Liver (tissue), 9 donors: ENCODE measurements around the gene RASD2. TPM values are rescaled to one million over a fixed set of nuclear protein-coding genes. Genes with fewer than 3 reads are reported as not detected.
A peak's percentile ranks its signal among the peaks of the same experiment; 100 is the strongest.

Experiments
- DNase-seq: peaks from one replicate; pipeline ENCODE4 v3.0.0-alpha.2; 2017; ENCODE audit warnings: low spot score
- H3K27ac ChIP-seq, 2 donors: one replicate each; pipeline ENCODE4 v1.7.0; 2013; ENCODE audit warnings: inconsistent platforms in 2 of 2, low read length in 2 of 2, control low read depth in 1 of 2, low read depth in 1 of 2, mild to moderate bottlenecking in 1 of 2
- H3K27me3 ChIP-seq, 4 donors: one replicate each; pipeline versions ENCODE4 v1.6.1 to v1.7.0; 2013; ENCODE audit warnings: low read length in 3 of 4, inconsistent platforms in 1 of 4, mild to moderate bottlenecking in 1 of 4, moderate library complexity in 1 of 4; ENCODE audit not compliant: control insufficient read depth in 4 of 4, insufficient read depth in 4 of 4
- H3K36me3 ChIP-seq, 4 donors: one replicate each; pipeline versions ENCODE4 v1.6.1 to v1.7.0; 2013; ENCODE audit warnings: low read length in 3 of 4, mild to moderate bottlenecking in 3 of 4, low read depth in 1 of 4, moderate library complexity in 1 of 4; ENCODE audit not compliant: control insufficient read depth in 4 of 4, insufficient read depth in 3 of 4
- H3K4me1 ChIP-seq, 4 donors: one replicate each; pipeline versions ENCODE4 v1.6.1 to v1.7.0; 2013; ENCODE audit warnings: low read length in 3 of 4, mild to moderate bottlenecking in 3 of 4, moderate library complexity in 1 of 4; ENCODE audit not compliant: control insufficient read depth in 4 of 4, insufficient read depth in 4 of 4
- H3K4me3 ChIP-seq, 3 donors: one replicate each; pipeline versions ENCODE4 v1.6.1 to v1.7.0; 2013; ENCODE audit warnings: low read length in 3 of 3, control low read depth in 1 of 3, low read depth in 1 of 3, mild to moderate bottlenecking in 1 of 3
- H3K9ac ChIP-seq, 2 donors: one replicate each; pipeline ENCODE4 v1.7.0; 2013; ENCODE audit warnings: low read length in 2 of 2, mild to moderate bottlenecking in 2 of 2, moderate library complexity in 2 of 2, control low read depth in 1 of 2, low read depth in 1 of 2
- H3K9me3 ChIP-seq, 4 donors: one replicate each; pipeline versions ENCODE4 v1.6.1 to v1.7.0; 2013; ENCODE audit warnings: low read length in 3 of 4; ENCODE audit not compliant: control insufficient read depth in 4 of 4
- EGR1 ChIP-seq, 2 donors: IDR thresholded peaks; 2 replicates each; pipeline ENCODE4 v1.6.1; 2016 to 2018; ENCODE audit warnings: antibody characterized with exemption in 2 of 2, low read depth in 2 of 2
- FOXA1 ChIP-seq: IDR thresholded peaks from 2 replicates; pipeline ENCODE4 v1.6.1; 2016; ENCODE audit warnings: antibody characterized with exemption
- FOXA2 ChIP-seq: IDR thresholded peaks from 2 replicates; pipeline ENCODE4 v1.6.1; 2016; ENCODE audit warnings: antibody characterized with exemption
- HNF4A ChIP-seq, 2 donors: conservative IDR thresholded peaks; 2 replicates each; pipeline ENCODE4 v1.6.1; 2016; ENCODE audit warnings: antibody characterized with exemption in 2 of 2, mild to moderate bottlenecking in 2 of 2
- HNF4G ChIP-seq: IDR thresholded peaks from 2 replicates; pipeline ENCODE4 v1.6.1; 2016; ENCODE audit warnings: antibody characterized with exemption
- JUND ChIP-seq, 2 donors: IDR thresholded peaks; 2 replicates each; pipeline ENCODE4 v1.6.1; 2016; ENCODE audit warnings: antibody characterized with exemption in 2 of 2
- NR2F2 ChIP-seq: IDR thresholded peaks from 2 replicates; pipeline ENCODE4 v1.6.1; 2016; ENCODE audit warnings: antibody characterized with exemption
- RAD21 ChIP-seq, 2 donors: IDR thresholded peaks; 2 replicates each; pipeline ENCODE4 v1.6.1; 2016; ENCODE audit warnings: antibody characterized with exemption in 2 of 2, mild to moderate bottlenecking in 2 of 2
- RXRA ChIP-seq, 2 donors: IDR thresholded peaks; 2 replicates each; pipeline ENCODE4 v1.6.1; 2017 to 2018; ENCODE audit warnings: antibody characterized with exemption in 2 of 2, mild to moderate bottlenecking in 1 of 2
- TAF1 ChIP-seq: conservative IDR thresholded peaks from 2 replicates; pipeline ENCODE4 v1.6.1; 2016; ENCODE audit warnings: antibody characterized with exemption, mild to moderate bottlenecking
- WGBS: extraction: QIAGEN DNeasy Blood & Tissue Kit; methylation state at CpG from one replicate; pipeline ENCODE4 v1.1.7; 2013; 5-methylcytosine and 5-hydroxymethylcytosine counted together
- polyA plus RNA-seq, 2 donors: library from polyadenylated mRNA; stranded (reverse) in 1 of 2; unstranded in 1 of 2; fragments of 200-250 nt in 1 of 2; fragments of >200 nt in 1 of 2; fragmentation: Nextera tagmentation in 1 of 2; extraction: Ambion mirVana in 1 of 2; gene quantifications; one replicate each; pipeline versions ENCODE4 v1.2.1 to v1.2.3, GENCODE V29; 2013 to 2015
- total RNA-seq, 2 donors: library from RNA; depleted of rRNA; stranded (reverse); fragments of >200 nt; gene quantifications; one replicate each; pipeline ENCODE4 v1.2.3, GENCODE V29; 2014
- TF ChIP-seq, protein P1 (sequence below): IDR thresholded peaks from 2 replicates; pipeline ENCODE4 v1.6.1; 2016; ENCODE audit warnings: antibody characterized with exemption
- TF ChIP-seq, protein P2 (sequence below): IDR thresholded peaks from 2 replicates; pipeline ENCODE4 v1.6.1; 2016; ENCODE audit warnings: antibody characterized with exemption
- TF ChIP-seq, protein P3 (sequence below): IDR thresholded peaks from 2 replicates; pipeline ENCODE4 v1.6.1; 2016; ENCODE audit warnings: antibody characterized with exemption
- TF ChIP-seq, protein P4 (sequence below): IDR thresholded peaks from 2 replicates; pipeline ENCODE4 v1.6.1; 2016; ENCODE audit warnings: antibody characterized with exemption, mild to moderate bottlenecking
- donor health status: healthy.
- donor health status: healthy.
- donor health status: healthy.
- donor health status: healthy.
- donor health status: healthy.

The RASD2 gene
- total and polyA plus RNA-seq, 4 donors, result under 0.01 to 0.05 TPM; not detected in 2

DNA sequence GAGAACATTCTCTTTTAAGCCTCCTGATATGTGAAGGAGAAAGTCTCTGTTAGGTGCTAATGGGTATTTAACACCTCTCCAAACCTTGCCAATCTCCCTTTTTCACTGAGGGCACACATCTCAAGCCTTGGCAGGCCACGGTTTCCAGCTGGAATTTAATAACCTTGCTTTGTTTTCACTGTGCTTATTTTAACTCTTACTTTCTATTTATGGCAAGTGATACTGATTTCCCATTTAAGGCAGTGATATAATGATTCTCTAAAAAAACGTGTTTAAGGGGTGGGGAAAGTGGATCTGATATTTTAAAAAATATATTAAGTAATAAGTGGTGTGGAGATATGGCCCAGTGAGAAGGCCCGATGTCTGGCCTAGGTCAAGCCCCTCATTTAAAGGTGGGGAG is 1.1 kb upstream of the RASD2 start:
- Histone ChIP-seq H3K27me3 (peaks cover 0 to 2% (median 0%) of the 10 kb centered on the region in 4 donors), H3K9me3 (no peaks in the 10 kb centered on the region), H3K9ac (no peak overlapping the region), H3K4me3 (peak overlapping the region in 1 of 3 donors; percentile 52), H3K36me3 (no peaks in the 10 kb centered on the region), H3K4me1 (peaks cover 11 to 22% (median 18%) of the 10 kb centered on the region in 4 donors), H3K27ac (no peak overlapping the region)
- WGBS, result 30% methylated on average over 3 of the region's 3 CpGs
- TF ChIP-seq HNF4G, result no peak
- TF ChIP-seq, protein P1, sequence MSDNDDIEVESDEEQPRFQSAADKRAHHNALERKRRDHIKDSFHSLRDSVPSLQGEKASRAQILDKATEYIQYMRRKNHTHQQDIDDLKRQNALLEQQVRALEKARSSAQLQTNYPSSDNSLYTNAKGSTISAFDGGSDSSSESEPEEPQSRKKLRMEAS, result no peak
- DNase-seq, result no peak

DNA sequence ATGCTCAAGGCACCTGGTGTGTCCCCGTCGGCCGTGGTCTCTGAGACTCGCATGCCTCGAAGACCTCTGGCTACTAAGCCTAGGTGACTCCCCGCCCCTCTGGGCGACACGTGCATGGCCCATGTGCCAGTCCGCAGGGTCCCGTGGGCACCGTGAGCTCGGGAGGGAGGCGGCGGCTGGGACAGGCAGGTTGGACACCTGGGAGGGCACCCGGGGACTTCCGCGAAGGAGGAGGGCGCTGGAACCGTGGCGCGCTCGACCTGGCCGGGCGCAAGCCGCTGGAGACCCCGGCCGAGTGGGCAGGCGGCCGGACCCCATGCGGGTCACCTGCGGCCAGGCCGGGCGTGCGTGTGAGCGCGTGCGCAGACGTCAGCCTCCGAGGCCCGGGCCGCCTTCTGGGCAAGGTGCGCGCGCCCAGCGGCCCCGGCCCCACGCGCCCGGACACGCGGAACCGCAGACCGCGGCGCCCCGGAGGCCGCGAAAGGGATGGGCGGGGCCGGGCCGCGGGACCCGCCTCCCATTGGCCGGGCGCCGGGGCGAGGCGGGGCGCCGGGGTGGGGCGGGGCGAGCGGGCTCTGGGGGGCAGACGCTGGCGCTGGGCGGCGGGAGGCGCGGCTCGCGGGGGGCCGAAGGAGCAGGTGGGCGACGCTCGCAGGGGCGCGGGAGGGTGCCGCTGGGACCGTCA is 579 bp upstream of the RASD2 start:
- peak overlapping the region; percentile 5 to 58 (median 52) for H3K4me3 ChIP-seq
- no peak overlapping the region for H3K27ac ChIP-seq
- WGBS, result 3% methylated on average over 89 of the region's 89 CpGs
- H3K4me1 ChIP-seq, result peaks cover 11 to 22% (median 18%) of the 10 kb centered on the region in 4 donors
- H3K9me3 ChIP-seq, result no peaks in the 10 kb centered on the region
- peak; percentile 69 for DNase-seq
- H3K9ac ChIP-seq, result no peak overlapping the region
- H3K27me3 ChIP-seq, result peaks cover 0 to 2% (median 0%) of the 10 kb centered on the region in 4 donors
- TF ChIP-seq HNF4A (conservative IDR thresholded peaks at IDR 0.05) (no peak), EGR1 (IDR thresholded peaks at IDR 0.05; ENCODE audit: low read depth in 2 of 2) (no peak), TAF1 (no peak), HNF4G (no peak), JUND (IDR thresholded peaks at IDR 0.05) (no peak), RXRA (IDR thresholded peaks at IDR 0.05) (no peak), NR2F2 (no peak), FOXA1 (no peak), FOXA2 (no peak), RAD21 (IDR thresholded peaks at IDR 0.05) (no peak)
- TF ChIP-seq, protein P2, sequence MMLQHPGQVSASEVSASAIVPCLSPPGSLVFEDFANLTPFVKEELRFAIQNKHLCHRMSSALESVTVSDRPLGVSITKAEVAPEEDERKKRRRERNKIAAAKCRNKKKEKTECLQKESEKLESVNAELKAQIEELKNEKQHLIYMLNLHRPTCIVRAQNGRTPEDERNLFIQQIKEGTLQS, result no peak
- TF ChIP-seq, protein P3, sequence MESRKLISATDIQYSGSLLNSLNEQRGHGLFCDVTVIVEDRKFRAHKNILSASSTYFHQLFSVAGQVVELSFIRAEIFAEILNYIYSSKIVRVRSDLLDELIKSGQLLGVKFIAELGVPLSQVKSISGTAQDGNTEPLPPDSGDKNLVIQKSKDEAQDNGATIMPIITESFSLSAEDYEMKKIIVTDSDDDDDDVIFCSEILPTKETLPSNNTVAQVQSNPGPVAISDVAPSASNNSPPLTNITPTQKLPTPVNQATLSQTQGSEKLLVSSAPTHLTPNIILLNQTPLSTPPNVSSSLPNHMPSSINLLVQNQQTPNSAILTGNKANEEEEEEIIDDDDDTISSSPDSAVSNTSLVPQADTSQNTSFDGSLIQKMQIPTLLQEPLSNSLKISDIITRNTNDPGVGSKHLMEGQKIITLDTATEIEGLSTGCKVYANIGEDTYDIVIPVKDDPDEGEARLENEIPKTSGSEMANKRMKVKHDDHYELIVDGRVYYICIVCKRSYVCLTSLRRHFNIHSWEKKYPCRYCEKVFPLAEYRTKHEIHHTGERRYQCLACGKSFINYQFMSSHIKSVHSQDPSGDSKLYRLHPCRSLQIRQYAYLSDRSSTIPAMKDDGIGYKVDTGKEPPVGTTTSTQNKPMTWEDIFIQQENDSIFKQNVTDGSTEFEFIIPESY, result no peak
- TF ChIP-seq, protein P1, result no peak
- TF ChIP-seq, protein P4, sequence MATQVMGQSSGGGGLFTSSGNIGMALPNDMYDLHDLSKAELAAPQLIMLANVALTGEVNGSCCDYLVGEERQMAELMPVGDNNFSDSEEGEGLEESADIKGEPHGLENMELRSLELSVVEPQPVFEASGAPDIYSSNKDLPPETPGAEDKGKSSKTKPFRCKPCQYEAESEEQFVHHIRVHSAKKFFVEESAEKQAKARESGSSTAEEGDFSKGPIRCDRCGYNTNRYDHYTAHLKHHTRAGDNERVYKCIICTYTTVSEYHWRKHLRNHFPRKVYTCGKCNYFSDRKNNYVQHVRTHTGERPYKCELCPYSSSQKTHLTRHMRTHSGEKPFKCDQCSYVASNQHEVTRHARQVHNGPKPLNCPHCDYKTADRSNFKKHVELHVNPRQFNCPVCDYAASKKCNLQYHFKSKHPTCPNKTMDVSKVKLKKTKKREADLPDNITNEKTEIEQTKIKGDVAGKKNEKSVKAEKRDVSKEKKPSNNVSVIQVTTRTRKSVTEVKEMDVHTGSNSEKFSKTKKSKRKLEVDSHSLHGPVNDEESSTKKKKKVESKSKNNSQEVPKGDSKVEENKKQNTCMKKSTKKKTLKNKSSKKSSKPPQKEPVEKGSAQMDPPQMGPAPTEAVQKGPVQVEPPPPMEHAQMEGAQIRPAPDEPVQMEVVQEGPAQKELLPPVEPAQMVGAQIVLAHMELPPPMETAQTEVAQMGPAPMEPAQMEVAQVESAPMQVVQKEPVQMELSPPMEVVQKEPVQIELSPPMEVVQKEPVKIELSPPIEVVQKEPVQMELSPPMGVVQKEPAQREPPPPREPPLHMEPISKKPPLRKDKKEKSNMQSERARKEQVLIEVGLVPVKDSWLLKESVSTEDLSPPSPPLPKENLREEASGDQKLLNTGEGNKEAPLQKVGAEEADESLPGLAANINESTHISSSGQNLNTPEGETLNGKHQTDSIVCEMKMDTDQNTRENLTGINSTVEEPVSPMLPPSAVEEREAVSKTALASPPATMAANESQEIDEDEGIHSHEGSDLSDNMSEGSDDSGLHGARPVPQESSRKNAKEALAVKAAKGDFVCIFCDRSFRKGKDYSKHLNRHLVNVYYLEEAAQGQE, result no peak
- no peaks in the 10 kb centered on the region for H3K36me3 ChIP-seq
